Lower leg skin (tissue), 3 donors: ENCODE data around the gene EXTL1.

Source experiments
- POLR2A ChIP-seq, 2 donors: fragments of 450-650 bp; IDR thresholded peaks; one replicate each; pipeline ENCODE4 v1.6.1; 2016 to 2017; ENCODE audit warnings: antibody characterized with exemption in 2 of 2, mild to moderate bottlenecking in 1 of 2, moderate library complexity in 1 of 2
- TF ChIP-seq, protein P1 (sequence below), 3 donors: fragments of 450-650 bp; IDR thresholded peaks; one replicate each; pipeline ENCODE4 v1.5.1; 2016; ENCODE audit warnings: antibody characterized with exemption in 3 of 3, mild to moderate bottlenecking in 3 of 3, moderate library complexity in 2 of 3

DNA sequence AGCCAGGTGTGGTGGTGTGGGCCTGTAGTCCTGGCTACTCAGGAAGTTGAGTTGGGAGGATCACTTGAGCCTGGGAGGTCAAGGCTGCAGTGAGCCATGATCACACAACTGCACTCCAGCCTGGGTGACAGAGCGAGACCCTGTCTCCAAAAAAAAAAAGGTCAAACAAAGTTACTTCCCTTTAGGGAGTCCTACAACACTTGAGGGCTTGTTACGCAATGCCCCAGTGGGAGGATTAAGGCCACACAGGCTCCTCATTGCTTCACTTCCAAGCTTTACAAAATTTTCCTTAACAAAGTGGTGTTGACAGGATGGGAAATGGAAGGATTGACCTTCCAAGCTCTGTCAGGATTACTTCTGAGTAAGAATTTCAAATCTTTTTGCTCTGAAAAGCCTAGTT is 6.2 kb upstream of the EXTL1 start:
- no peak for TF ChIP-seq POLR2A (IDR thresholded peaks at IDR 0.05)
- TF ChIP-seq, protein P1, sequence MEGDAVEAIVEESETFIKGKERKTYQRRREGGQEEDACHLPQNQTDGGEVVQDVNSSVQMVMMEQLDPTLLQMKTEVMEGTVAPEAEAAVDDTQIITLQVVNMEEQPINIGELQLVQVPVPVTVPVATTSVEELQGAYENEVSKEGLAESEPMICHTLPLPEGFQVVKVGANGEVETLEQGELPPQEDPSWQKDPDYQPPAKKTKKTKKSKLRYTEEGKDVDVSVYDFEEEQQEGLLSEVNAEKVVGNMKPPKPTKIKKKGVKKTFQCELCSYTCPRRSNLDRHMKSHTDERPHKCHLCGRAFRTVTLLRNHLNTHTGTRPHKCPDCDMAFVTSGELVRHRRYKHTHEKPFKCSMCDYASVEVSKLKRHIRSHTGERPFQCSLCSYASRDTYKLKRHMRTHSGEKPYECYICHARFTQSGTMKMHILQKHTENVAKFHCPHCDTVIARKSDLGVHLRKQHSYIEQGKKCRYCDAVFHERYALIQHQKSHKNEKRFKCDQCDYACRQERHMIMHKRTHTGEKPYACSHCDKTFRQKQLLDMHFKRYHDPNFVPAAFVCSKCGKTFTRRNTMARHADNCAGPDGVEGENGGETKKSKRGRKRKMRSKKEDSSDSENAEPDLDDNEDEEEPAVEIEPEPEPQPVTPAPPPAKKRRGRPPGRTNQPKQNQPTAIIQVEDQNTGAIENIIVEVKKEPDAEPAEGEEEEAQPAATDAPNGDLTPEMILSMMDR (IDR thresholded peaks at IDR 0.05): no peak
